GM18498 (cell line): ENCODE measurements around the gene LENG8.

ENCODE experiments used
- ATAC-seq: cut with Tn5 transposase; IDR thresholded peaks from one replicate; pipeline ENCODE4 v1.9.1; 2021; ENCODE audit warnings: mild to moderate bottlenecking, moderate library complexity; ENCODE audit not compliant: unreplicated experiment

LENG8 gene

GRCh38 chr19:54448774-54449700 lies at the start of gene LENG8:
TSS of gene LENG8 (plus strand) at chr19:54449199. CDS start at chr19:54451345, 2,146 bp downstream.
- ATAC-seq: peak; percentile 87

GRCh38 chr19:54400913-54401312 lies 48.1 kb upstream of the LENG8 start:
- no peak for ATAC-seq

GRCh38 chr19:54403054-54403453 lies 45.9 kb upstream of the LENG8 start:
- no peak for ATAC-seq

GRCh38 chr19:54405628-54406027 lies 43.4 kb upstream of the LENG8 start:
- no peak for ATAC-seq

GRCh38 chr19:54407780-54408179 lies 41.2 kb upstream of the LENG8 start:
- ATAC-seq: no peak

GRCh38 chr19:54408456-54409026 lies 40.5 kb upstream of the LENG8 start:
- ATAC-seq: no peak

- ATAC-seq: no peak
Measured at GRCh38 chr19:54411033-54411432, 38.0 kb upstream of the LENG8 start.

- no peak for ATAC-seq
Measured at GRCh38 chr19:54412877-54413276, 36.1 kb upstream of the LENG8 start.

- ATAC-seq: no peak
Measured at GRCh38 chr19:54414156-54414555, 34.8 kb upstream of the LENG8 start.

- no peak for ATAC-seq
Measured at GRCh38 chr19:54415208-54415900, 33.6 kb upstream of the LENG8 start, which contains the start of gene TTYH1. TSS of gene TTYH1 (plus strand) at chr19:54415464. CDS start at chr19:54415553, 89 bp downstream.

- no peak for ATAC-seq
Measured at GRCh38 chr19:54415901-54416673, 32.9 kb upstream of the LENG8 start.

- no peak for ATAC-seq
Measured at GRCh38 chr19:54416695-54417491, 32.1 kb upstream of the LENG8 start.

- ATAC-seq: no peak
Measured at GRCh38 chr19:54418030-54418929, 30.7 kb upstream of the LENG8 start.

GRCh38 chr19:54418930-54419800 lies 29.8 kb upstream of the LENG8 start:
- ATAC-seq: no peak

- no peak for ATAC-seq
Measured at GRCh38 chr19:54420068-54420382, 29.0 kb upstream of the LENG8 start.

- ATAC-seq: no peak
Measured at GRCh38 chr19:54420383-54421168, 28.4 kb upstream of the LENG8 start.

GRCh38 chr19:54421169-54421516 lies 27.9 kb upstream of the LENG8 start:
- no peak for ATAC-seq

GRCh38 chr19:54421521-54421920 lies 27.5 kb upstream of the LENG8 start:
- ATAC-seq: no peak
